Measurements from ENCODE around the gene USF2.

The USF2 gene

GRCh38 chr19:35287713-35288112 is 19.0 kb downstream of the USF2 start:
- no peak for DNase-seq

- no peak for DNase-seq
Observed at GRCh38 chr19:35288331-35288730, 19.6 kb downstream of the USF2 start.

- DNase-seq: no peak
Observed at GRCh38 chr19:35288906-35289305, 20.1 kb downstream of the USF2 start.

GRCh38 chr19:35290381-35291127 is 21.8 kb downstream of the USF2 start:
- no peak for DNase-seq

GRCh38 chr19:35291259-35291658 is 22.5 kb downstream of the USF2 start:
- no peak for DNase-seq

GRCh38 chr19:35291916-35292315 is 23.2 kb downstream of the USF2 start, which contains the start of gene MAG:
Gene MAG (plus strand): TSS chr19:35292161. CDS start chr19:35295409, 3,248 bp downstream.
- DNase-seq: no peak

- no peak for DNase-seq
Observed at GRCh38 chr19:35292421-35293362, 23.9 kb downstream of the USF2 start.

- no peak for DNase-seq
Observed at GRCh38 chr19:35293363-35293739, 24.6 kb downstream of the USF2 start.

GRCh38 chr19:35293808-35294207 is 25.0 kb downstream of the USF2 start:
- no peak for DNase-seq

GRCh38 chr19:35294328-35294727 is 25.6 kb downstream of the USF2 start:
- DNase-seq: no peak

GRCh38 chr19:35294859-35295791 is 26.4 kb downstream of the USF2 start:
- DNase-seq: no peak

- peak; percentile 35 for DNase-seq
Observed at GRCh38 chr19:35295792-35296462, 27.2 kb downstream of the USF2 start.

- no peak for DNase-seq
Observed at GRCh38 chr19:35296644-35297514, 28.1 kb downstream of the USF2 start.

GRCh38 chr19:35297515-35297848 is 28.7 kb downstream of the USF2 start:
- no peak for DNase-seq

- DNase-seq: no peak
Observed at GRCh38 chr19:35297922-35298321, 29.2 kb downstream of the USF2 start.

GRCh38 chr19:35298561-35298972 is 29.8 kb downstream of the USF2 start:
- no peak for DNase-seq

- DNase-seq: no peak
Observed at GRCh38 chr19:35299523-35300338, 31.0 kb downstream of the USF2 start.

- DNase-seq: no peak
Observed at GRCh38 chr19:35300339-35300649, 31.5 kb downstream of the USF2 start.

- DNase-seq: no peak
Observed at GRCh38 chr19:35301961-35302360, 33.2 kb downstream of the USF2 start.

GRCh38 chr19:35302446-35302845 is 33.7 kb downstream of the USF2 start:
- DNase-seq: no peak
